CD4-positive, alpha-beta T cell treated with Interleukin-6 for 4 hours (primary cell): ENCODE data around the gene TMEM245.
"Not testable (repeated sequence)": the region's sequence is repeated elsewhere in the genome, so short reads cannot be mapped to it uniquely, and the experiment has no call there.

Source experiments
- DNase-seq: peaks from one replicate; pipeline ENCODE4 v3.0.0-alpha.2; 2020; ENCODE audit warnings: mixed read lengths

Gene TMEM245

DNA sequence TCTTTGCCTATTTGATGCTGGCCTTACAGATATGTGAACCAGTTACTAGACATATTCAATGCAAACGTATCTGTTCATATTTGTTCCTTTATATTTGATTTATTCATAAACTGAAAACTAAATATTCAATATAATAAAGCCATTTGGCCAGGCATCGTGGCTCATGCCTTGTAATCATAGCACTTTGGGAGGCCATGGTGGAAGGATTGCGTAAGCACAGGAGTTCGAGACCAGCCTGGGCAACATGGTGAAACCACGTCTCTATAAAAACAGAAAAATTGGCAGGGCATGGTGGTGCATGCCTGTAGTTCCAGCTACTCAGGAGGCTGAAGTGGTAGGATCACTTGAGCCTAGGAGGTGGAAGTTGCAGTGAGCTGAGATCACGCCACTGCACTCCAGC is 57.2 kb downstream of the TMEM245 start:
- no peak for DNase-seq

DNA sequence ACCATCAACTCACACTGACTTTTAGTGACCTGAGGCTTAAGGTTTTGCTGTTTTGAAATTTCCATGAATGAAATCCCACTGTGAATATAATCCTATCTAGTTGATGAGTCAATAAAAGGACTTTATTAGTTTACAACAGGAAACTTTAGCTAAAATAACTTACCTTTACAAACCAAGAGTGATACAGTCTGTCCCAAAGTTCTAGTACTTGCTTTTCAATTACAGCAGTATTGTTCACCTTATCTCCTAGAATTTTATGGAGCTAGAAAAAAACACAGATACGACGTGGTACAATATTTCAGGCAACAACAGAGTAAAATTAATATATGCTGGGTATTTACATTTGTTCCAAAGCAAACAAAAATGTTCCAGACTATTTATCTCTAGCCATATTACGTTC is 59.6 kb downstream of the TMEM245 start:
- no peak for DNase-seq

DNA sequence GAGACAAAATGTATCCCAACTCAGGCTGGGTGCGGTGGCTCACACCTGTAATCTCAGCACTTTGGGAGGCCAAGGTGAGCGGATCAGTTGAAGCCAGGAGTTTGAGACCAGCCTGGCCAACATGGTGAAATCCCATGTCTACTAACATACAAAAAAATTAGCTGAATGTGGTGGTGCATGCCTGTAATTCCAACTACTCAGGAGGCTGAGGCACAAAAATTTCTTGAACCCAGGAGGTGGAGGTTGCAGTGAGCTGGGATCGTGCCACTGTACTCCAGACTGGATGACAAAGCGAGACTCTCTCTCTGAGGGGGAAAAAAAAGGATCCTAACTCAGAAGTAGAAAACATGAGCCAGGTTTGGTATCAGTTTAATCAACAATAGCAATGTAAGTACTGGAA is 66.6 kb downstream of the TMEM245 start:
- DNase-seq: not testable (repeated sequence)

DNA sequence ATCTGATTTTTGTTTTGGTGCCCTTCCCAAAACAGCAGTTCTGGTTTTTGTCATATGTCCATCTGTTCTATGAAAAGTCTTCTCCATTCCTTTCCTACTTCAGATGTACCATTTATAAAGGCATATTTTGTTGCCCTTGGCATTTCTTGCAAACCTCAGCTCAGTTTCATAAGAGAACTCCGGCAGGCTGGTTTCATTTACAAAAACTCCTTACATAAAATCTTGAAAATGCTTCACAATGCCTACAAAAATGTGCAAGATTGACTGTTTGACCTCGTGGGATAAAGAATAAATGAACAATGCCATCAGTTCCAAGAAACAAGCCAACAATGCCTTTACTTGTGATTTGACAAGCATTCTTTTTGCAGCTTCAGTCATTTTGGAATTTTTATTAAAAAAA is 67.3 kb downstream of the TMEM245 start:
- no peak for DNase-seq

DNA sequence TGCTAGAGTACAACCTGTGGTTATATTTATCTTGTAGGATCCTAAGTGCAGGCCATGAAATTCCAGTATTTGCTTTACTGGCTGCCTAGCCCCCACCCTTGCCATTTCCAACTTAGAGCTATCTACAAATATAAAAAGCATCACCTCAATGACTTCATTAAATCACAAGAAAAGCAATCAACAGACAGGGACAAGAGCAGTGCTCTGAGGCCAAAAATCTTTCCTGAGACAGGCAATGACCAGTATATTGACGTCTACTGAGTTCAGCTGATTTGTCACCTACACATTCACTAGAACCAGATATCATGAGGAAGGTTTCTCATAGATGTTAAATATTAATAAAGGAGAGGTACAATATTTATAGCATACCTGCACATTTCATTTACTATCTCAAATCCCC is 68.0 kb downstream of the TMEM245 start:
- DNase-seq: no peak

DNA sequence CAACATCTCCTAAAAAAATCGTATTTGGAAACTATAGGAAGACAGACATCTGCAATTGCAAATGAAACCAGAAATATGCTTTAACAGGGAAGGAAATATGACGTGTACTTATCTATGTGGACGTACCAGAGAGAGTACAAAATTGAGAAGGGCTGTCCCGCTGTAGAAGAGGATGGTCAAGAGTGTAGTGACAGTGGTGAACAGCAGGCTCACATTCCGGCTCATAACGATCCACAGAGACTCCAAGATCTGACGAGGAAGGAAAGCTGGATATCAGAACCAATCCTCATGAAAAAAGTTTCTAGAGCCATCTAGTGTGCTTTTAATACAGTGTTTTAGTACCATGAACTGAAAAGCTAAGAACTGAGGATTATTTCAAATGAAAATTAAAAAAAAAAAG is 69.3 kb downstream of the TMEM245 start:
- DNase-seq: no peak

DNA sequence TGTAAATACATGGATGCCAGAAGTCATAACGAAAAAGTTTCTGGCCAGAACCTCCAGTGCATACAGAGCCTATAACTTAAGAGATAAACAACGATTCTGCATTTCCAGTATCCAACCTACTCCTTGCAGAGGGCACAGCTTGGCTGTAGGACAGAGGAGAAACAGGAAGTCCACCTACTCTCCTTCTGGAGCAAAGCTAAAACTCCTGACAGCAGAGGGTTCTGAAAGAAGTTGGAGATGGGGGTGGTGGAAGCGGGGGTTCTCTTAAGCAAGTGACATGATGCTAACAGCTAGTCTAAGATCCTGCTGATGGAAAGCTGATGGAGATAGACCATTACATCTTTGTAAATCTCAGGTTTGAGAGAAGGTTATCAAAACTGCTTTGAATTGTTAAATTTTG is 70.9 kb downstream of the TMEM245 start:
- no peak for DNase-seq

DNA sequence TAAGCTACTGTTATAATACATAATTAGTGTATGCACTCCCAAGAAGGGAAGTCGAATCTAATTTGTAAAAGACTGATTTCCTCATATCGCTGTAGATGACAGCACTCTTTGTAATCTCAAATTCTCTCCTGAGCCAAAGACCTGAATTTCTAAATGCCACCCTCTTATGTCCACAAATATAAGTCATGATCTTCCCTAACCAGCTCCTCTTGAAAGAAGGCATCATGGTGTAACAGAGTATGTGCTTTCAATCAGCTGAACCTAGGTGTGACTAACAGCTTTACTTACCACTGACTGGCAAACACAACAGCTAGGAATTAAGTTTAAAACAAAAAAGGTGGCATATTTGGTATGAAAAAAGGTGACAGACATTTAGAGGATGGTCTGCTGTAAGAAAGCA is 72.5 kb downstream of the TMEM245 start:
- DNase-seq: no peak

DNA sequence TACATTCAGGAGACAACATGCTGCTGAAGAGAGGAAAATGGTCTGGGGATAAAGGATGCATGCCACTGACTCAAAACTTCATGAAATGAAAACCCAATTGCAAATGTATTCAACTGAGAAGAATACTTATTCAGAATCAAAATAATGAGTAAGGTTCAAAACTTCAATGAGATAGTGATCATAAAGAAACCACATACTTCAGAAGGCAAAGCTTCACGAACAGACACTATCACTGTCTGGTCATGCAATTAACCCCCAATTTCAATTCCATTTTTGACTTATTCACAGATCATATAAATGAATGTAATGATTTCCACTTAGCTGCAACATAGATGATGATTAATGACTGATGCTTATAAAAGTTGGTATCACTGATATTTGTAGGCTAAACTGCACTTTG is 73.4 kb downstream of the TMEM245 start:
- DNase-seq: no peak

DNA sequence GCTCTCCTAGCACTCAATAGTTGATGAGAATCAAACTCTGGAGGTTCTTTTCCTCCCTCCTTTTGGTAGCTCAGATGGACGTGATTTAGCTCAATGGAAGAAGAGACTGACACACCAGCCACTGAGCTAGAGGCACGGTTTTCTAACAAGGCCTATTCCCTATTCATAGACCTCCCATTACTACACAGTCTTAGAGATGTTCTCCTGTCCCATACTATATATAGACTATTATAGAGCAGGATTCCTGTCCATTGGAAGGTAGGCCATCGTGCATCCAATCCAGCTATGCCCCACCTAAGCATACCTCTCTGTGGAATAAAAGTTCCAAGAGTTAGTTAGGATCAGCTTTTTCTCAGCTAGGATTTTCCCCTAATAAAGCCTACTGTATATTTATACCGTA is 76.2 kb downstream of the TMEM245 start:
- DNase-seq: no peak

DNA sequence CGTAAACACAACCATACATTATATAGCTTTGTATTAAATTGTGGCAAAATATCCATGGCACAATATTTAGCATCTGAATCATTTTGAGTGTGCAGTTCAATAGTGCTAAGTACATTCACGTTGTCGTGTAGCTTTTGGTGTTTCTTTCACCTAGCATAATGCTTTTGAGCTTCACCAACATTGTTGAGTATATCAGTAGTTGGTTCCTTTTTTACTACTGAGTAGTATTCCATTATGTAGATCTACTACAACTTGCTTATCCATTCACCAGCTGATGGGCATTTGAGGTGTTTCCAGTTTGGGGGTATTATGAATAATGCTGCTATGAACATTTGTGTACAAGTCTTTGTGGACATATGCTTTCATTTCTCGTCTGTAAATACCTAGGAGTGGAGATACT is 79.2 kb downstream of the TMEM245 start:
- DNase-seq: no peak

DNA sequence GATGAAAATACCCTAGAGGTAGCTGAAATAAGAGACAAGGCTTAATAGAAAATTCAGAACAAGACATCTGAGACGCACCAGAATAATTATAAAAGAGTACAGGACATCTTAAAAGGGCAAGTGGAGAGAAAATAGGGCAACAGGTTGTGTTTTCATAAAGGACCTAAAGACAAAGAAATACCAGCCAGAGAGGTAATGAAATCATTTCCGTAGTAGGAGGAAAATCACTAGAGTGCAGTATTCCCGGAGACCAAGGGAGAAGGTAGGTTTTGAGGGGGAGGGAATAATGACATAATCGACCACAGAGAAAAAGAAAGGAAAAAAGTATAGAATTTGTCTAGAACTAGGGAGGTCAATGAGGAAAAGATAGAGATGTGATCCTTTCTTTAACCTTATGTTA is 80.2 kb downstream of the TMEM245 start:
- no peak for DNase-seq

DNA sequence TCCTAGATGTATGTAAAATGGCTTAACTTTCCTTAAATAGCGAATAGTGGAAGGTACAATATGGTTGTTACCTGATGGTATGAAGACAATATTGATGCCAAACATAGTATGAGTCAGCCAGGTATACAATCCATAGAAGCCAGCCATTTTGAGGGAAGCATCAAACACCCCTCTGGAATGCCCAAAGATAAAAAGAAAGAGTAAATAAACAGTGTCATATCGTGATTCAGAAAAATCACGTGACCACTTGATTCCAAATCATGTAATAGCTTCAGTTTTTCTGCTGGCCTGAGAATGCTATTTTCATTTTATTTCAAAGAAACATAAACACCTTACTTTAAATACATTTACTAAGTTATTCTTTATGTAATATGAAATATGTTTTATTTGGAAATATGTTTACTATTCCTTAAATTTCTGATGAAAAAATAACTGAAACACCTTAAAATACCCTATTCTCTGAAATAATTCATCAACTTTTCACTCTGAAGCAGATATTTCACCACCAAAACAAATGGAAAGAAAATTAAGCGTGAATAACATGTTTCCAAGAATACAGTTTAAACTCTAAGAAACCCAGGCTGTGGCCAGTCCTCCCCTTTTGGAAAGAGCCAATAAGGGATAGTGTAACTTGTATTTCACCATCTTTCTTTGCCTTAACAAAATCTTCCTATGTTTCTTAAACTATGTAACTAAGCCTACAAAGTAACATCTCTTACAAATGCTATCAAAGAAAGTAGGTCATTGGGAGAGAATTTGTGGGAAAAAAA is 81.6 kb downstream of the TMEM245 start:
- DNase-seq: no peak

DNA sequence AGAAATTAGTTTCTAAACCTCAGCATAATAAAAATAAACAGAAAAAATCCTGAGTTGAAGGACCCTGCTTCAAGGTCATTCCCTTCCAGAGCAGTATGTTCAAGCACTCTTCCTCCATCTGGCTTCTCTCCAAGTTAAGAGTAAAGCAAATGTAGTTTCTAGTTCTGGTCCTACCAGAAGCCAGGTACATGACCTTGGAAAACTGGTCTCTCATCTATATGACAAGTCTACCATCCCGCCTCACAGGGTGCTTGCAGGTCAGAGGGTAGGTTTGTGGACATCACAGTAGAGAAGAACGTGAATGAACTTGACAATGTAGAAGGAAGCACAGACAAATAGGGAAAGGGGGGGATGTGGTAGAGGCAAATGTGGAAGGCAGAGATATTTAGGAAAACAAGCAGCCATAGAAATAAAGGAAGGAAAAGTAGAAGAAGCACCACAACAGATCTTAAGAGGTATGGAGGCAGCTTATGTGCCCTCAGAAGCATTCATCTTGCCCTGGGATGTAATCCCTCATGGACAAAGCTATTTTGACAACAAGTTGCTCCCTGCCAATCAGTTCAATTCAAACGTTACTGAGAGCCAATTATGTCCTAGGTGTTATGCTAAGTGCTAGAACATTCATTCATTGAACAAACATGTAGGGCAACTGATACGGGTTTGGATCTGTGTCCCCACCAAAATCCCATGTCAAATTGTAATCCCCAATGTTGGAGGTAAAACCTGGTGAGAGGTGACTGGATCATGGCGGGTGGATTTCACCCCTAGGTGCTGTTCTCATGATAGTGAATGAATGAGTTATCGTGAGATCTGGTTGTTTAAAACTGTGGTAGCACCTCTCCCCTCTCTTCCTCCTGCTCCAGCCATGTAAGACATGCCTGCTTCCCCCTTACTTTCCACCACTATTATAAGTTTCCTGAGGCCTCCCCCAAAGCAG is 82.7 kb downstream of the TMEM245 start:
- no peak for DNase-seq

DNA sequence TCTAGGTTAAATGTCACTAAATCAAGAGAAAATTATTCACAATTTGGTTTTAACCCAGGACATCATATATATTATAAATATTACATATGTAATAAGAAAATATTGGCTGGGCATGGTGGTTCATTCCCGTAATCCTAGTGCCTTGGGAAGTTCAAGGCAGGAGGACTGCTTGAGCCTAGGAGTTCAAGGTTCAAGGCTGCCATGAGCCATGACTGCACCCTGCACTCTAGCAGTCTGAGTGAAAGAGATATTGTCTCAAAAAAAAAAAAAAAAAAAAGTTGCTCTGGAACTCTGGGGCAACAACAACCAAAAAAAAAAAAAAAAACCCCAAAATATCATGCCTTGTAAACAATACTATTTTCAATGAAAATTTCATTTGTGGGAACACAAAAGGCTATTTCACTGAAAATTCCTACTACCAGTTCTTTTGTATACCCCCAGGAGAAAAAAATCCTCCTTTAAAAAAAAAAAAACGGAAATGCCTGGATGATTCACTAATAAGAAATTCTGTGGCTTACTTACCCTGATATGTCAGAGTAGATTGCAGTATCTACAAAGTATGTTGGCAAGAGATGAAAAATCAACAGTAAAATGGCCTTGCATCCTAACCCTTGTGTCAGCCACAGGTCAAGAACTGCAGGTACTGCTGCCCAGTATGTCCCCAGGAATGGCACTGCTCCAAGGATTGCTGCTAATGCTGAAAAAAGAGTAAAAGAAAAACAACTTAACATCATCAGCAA is 83.9 kb downstream of the TMEM245 start:
- DNase-seq: no peak

DNA sequence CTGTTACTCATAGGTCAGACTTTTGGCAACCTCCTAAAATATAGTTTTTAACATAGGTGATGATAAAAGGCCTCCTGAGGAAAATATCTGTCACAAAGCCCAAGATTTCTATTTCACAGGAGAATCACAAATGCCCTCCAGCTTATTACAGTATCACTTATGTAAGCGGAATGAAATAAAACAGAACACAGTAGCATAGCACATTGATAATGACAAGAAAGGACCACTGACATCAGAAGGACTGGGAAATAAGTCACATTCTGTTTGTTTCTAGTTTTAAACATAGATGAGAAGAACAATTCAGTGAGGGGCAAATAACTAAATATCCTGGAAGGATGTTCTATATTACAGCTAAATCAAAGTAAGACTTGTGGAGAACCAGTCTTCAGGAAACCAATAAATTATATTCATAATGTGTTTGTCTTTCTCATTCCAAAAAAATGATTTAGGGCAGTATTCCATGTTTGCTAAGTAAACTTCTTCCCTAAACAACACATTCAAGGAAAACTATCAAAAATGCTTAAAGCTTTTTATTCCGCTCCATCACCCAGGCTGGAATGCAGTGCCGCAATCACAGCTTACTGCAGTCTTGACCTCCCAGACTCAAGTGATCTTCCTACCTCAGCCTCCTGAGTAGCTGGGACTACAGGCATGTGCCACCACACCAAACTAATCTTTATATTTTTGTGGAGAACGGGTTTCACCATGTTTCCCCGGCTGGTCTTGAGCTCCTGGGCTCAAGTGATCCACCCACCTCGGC is 85.6 kb downstream of the TMEM245 start:
- no peak for DNase-seq

DNA sequence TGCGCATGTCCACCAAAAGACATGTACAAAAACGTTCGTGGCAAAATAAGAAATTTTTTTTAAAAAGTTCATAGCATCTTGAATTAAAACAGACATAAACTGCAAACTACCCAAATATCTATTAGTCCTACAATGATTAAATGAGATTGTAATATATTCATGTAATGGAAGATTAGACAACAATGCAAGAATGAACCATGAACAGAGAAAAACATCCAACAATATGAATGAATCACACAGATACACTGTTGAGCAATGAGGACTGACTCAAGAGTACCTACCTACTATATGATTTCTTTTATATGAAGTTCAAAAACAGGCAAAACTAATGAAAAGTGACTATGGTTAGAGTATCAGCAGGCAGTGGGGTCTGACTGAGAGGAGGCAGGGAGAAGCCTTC is 88.5 kb downstream of the TMEM245 start:
- DNase-seq: no peak

DNA sequence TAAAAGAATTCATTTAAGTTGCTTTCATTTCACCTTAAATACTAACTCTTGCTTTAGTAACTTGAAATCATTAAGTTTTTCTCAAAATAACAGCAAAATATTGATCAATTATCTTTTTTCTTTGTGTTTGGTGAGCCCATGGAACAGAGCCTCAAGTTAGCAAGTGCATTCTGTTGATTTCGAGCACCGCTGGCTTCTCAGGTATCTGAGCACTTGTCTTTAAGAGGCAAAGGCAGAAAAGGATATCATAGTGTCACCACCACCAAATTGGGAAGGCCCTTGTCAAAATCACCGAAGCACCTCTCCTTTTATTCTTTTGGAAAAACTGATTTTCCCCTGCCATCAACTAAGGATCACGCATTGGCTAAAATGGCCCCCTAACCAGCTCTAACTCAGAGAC is 89.3 kb downstream of the TMEM245 start:
- no peak for DNase-seq

DNA sequence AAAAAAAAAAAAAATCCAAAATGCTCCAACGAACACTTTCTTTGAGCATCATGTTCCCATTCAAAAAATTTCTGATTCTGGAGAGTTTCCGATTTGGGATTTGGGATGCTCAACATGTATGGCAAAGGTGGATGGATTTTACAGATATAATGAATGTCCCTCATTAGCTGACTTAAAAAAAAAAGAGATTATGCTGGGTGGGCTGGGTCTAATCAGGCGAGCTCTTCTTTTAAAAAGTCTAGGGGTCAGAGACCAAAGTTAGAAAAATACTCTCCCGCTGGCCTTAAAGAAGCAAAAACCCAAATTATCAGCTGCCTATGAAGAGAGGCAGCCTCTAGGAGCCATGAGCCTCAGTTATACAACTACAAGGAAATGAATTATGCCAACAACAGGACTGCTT is 91.3 kb downstream of the TMEM245 start:
- no peak for DNase-seq

DNA sequence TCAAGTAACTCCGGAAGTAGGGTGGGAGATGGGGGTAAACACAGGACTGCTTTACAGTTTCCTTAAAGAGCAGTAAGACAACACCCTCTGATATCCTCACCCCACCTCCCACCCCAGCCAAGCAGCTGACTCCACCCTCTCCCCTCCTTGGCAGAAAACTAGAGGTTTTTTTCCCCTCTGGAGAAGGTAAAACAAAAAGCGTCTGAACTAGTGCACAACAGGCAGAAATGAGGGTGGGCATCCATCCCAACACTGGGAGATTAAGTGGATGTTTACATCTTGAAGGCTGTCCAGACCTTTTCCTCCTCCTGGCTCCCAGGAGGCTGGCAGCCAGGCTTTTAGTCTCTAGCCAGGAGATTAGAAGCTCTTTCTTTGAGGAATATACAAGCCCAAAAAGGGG is 92.6 kb downstream of the TMEM245 start:
- DNase-seq: no peak

DNA sequence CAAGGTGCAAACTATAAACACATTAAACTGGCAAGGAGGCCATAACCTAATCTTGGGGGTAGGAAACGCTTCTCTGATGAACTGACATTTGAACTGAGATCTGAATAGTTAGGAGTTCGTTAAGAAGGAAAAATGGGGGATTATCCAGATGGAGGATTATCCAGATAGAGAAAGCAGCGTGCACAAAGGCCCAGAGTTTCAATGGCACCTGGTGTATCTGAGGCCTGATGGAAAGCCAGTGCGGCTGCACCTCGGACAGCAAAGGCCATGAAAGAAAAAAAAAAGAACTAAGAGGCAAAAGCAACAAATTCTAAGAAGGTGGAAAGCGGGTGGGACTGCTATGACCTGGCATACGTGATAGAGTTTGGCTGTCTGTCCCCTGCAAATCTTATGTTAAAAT is 93.4 kb downstream of the TMEM245 start:
- DNase-seq: no peak

DNA sequence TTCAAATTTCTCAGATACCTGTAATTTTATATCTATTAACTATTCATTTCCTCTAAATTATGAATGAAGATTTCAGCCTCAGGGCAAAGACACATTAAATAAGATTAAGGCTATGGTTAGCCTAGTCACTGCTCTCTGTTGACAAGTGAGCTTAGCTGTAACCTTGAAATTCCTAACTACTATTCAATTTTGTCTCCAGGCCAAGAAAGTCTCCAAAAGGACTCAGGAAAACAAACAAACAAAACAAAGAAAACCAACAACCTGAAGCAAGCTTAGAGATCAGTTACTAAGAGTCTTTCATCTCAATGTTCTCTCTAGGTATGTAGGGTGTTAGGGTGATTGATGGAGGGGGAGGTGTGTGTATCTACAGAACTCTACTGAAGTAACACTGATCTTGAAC is 96.9 kb downstream of the TMEM245 start:
- DNase-seq: no peak
